ENCODE data around the gene QKI.

DNA sequence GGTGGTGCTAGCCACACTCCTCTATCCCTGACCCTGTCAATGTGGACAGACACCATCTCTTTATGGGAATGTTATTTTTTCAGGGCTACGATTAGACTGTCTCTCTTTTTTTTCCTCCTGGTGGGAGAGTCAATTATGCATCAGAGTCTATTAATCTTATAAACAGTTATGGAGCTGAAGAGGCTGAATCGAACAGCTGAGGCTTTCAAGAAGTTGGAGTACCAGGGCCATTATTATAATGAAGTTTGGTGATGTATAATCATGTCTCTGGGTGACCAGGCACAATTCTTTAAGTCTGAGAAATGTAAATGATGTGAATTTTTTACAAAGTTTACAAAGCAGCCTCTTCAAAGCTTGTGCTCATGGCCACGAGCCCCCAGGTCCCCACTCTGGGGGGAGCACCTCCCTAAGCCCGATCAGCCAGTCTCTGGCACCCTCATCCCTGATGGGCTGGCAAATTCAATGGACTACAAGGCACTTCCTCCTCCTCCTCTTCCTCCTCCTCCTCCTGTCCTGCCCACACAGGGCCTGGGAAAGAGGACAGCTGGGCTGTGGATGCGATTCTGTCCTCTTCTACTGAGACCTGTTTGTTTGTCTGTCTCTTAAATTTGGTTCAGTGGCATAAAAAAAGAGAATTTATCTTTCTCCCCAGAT, 43.9 kb upstream of the QKI start:
- TF ChIP-seq, protein P1, sequence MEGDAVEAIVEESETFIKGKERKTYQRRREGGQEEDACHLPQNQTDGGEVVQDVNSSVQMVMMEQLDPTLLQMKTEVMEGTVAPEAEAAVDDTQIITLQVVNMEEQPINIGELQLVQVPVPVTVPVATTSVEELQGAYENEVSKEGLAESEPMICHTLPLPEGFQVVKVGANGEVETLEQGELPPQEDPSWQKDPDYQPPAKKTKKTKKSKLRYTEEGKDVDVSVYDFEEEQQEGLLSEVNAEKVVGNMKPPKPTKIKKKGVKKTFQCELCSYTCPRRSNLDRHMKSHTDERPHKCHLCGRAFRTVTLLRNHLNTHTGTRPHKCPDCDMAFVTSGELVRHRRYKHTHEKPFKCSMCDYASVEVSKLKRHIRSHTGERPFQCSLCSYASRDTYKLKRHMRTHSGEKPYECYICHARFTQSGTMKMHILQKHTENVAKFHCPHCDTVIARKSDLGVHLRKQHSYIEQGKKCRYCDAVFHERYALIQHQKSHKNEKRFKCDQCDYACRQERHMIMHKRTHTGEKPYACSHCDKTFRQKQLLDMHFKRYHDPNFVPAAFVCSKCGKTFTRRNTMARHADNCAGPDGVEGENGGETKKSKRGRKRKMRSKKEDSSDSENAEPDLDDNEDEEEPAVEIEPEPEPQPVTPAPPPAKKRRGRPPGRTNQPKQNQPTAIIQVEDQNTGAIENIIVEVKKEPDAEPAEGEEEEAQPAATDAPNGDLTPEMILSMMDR (IDR thresholded peaks at IDR 0.05; ENCODE audit: low read length): no peak
- TF ChIP-seq EZH2phosphoT487 (IDR thresholded peaks at IDR 0.05; ENCODE audit: low read length): no peak

Measured in MM.1S (cell line).